Gastroesophageal sphincter (tissue), 3 donors: ENCODE data around the gene CREM.

Experiments
- CTCF ChIP-seq, 4 experiments: fragments of 200-600 bp in 2 of 4; fragments of 450-650 bp in 2 of 4; sonication (generic) in 1 of 4; IDR thresholded peaks; one replicate each; pipeline ENCODE4 v1.5.1; 2017 to 2019; ENCODE audit warnings: antibody characterized with exemption in 4 of 4, mild to moderate bottlenecking in 2 of 4, moderate library complexity in 2 of 4
- POLR2A ChIP-seq, 2 donors: fragments of 450-650 bp; IDR thresholded peaks; one replicate each; pipeline ENCODE4 v1.6.1; 2017; ENCODE audit warnings: antibody characterized with exemption in 2 of 2, mild to moderate bottlenecking in 2 of 2, moderate library complexity in 1 of 2

GRCh38 chr10:35206274-35206673 lies 79.6 kb downstream of the CREM start:
- TF ChIP-seq CTCF (IDR thresholded peaks at IDR 0.05), result no peak
- no peak for TF ChIP-seq POLR2A (IDR thresholded peaks at IDR 0.05)
